Measurements from ENCODE around the gene H1-8.

- TF ChIP-seq ZBED1 (IDR thresholded peaks at IDR 0.05) (no peak), RAD51 (IDR thresholded peaks at IDR 0.05; ENCODE audit: borderline replicate concordance, low read depth) (no peak), ZBTB40 (IDR thresholded peaks at IDR 0.05) (no peak), ZBTB40 (CRISPR knock-in tag; IDR thresholded peaks at IDR 0.05) (no peak), SIN3B (IDR thresholded peaks at IDR 0.05; ENCODE audit: low read depth) (no peak), ZNF121 (CRISPR knock-in tag; conservative IDR thresholded peaks at IDR 0.05) (no peak), CTCF (IDR thresholded peaks at IDR 0.05 in 2 of 3, conservative IDR thresholded peaks at IDR 0.05 in 1 of 3; ENCODE audit: insufficient read depth in 2 of 3, low read depth in 1 of 3, low read length in 3 of 3) (no peak), ZNF184 (CRISPR knock-in tag; IDR thresholded peaks at IDR 0.05) (no peak), STAT5A (IDR thresholded peaks at IDR 0.05; ENCODE audit: borderline replicate concordance, low read length) (no peak), EZH2 (IDR thresholded peaks at IDR 0.05; ENCODE audit: borderline replicate concordance, low read depth, low read length) (no peak)
- TF ChIP-seq, protein P1, sequence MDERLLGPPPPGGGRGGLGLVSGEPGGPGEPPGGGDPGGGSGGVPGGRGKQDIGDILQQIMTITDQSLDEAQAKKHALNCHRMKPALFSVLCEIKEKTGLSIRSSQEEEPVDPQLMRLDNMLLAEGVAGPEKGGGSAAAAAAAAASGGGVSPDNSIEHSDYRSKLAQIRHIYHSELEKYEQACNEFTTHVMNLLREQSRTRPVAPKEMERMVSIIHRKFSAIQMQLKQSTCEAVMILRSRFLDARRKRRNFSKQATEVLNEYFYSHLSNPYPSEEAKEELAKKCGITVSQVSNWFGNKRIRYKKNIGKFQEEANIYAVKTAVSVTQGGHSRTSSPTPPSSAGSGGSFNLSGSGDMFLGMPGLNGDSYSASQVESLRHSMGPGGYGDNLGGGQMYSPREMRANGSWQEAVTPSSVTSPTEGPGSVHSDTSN (CRISPR knock-in tag; IDR thresholded peaks at IDR 0.05; ENCODE audit: low read depth), result no peak
- TF ChIP-seq, protein P1 (tag; conservative IDR thresholded peaks at IDR 0.05; ENCODE audit: low read depth), result no peak
These were observed 55.5 kb downstream of the H1-8 start for GRCh38 chr3:129598484-129598883.
